GM23338 (cell line): ENCODE measurements around the gene ARHGAP28.

Experiments used
- CTCF ChIP-seq, 2 experiments: fragments of 200-600 bp in 1 of 2; sonication (generic) in 1 of 2; conservative IDR thresholded peaks; 2 replicates each; pipeline versions ENCODE4 v1.5.1 to v1.6.1; 2016 to 2017; ENCODE audit warnings: antibody characterized with exemption in 2 of 2, low read depth in 2 of 2, mild to moderate bottlenecking in 2 of 2, moderate library complexity in 1 of 2
- EZH2 ChIP-seq: fragments of 200-600 bp; sonication (generic); IDR thresholded peaks from one replicate; pipeline ENCODE4 v1.8.0; 2017; ENCODE audit warnings: antibody characterized with exemption, mild to moderate bottlenecking, low read depth; ENCODE audit not compliant: unreplicated experiment
- EZH2phosphoT487 ChIP-seq: fragments of 200-600 bp; sonication (generic); IDR thresholded peaks from one replicate; pipeline ENCODE4 v1.8.1; 2018; ENCODE audit warnings: antibody characterized with exemption; ENCODE audit not compliant: unreplicated experiment
- JUNB ChIP-seq: IDR thresholded peaks from one replicate; pipeline ENCODE4 v1.6.1; 2016; ENCODE audit warnings: antibody characterized with exemption; ENCODE audit not compliant: unreplicated experiment
- POLR2AphosphoS5 ChIP-seq: IDR thresholded peaks from 2 replicates; pipeline ENCODE4 v1.6.1; 2016; ENCODE audit warnings: antibody characterized with exemption, low read depth
- REST ChIP-seq: IDR thresholded peaks from one replicate; pipeline ENCODE4 v1.6.1; 2018; ENCODE audit warnings: antibody characterized with exemption; ENCODE audit not compliant: unreplicated experiment

- TF ChIP-seq CTCF (conservative IDR thresholded peaks at IDR 0.05; ENCODE audit: low read depth in 2 of 2) = no peak
- no peak for TF ChIP-seq EZH2
- TF ChIP-seq POLR2AphosphoS5 = no peak
- no peak for TF ChIP-seq REST
- no peak for TF ChIP-seq EZH2phosphoT487
- TF ChIP-seq JUNB = no peak
These were observed 10.2 kb upstream of the ARHGAP28 start for GRCh38 chr18:6719098-6719846.
